HepG2 (cell line): Measurements from ENCODE around the gene BATF. TPM values are rescaled to one million over a fixed set of nuclear protein-coding genes. Genes with fewer than 3 reads are reported as not detected.

Experiments used
- ATAC-seq: fragments of 200-7000 bp; cut with Tn5 transposase; 3 replicates; pipeline ENCODE4 v1.9.1; 2020; ENCODE audit warnings: mild to moderate bottlenecking, moderate library complexity
- BruUV-seq: library from RNA; stranded (reverse); fragments of 400-500 nt; replicated peaks from 2 replicates; lab custom pipeline; 2021; lab: Mats Ljungman, UMichigan
- CTCF ChIA-PET: fragments of 300-600 bp; formaldehyde crosslinking; extraction: SDS; loops from one replicate; lab custom pipeline; 2021; ENCODE audit warnings: low total read pairs, inconsistent platforms, low intra/inter-chr PET ratio; lab: Yijun Ruan, JAX
- POLR2A ChIA-PET: fragments of 350-600 bp; sonication (Branson Sonifier 250); formaldehyde crosslinking; loops from one replicate; lab custom pipeline; 2020; ENCODE audit warnings: antibody characterized with exemption, inconsistent platforms; lab: Yijun Ruan, JAX
- DNase-seq: peaks from one replicate; pipeline ENCODE4 v3.0.0-alpha.2; 2015; ENCODE audit warnings: low spot score
- FAIRE-seq: peaks from 3 replicates; lab custom pipeline; 2011; peaks lifted over from hg19 to GRCh38; lab: Jason Lieb, UNC
- H2AFZ ChIP-seq: one replicate; pipeline ENCODE4 v1.6.1; 2011; ENCODE audit warnings: low read length, inconsistent platforms
- H3K27ac ChIP-seq: fragments of 300-600 bp; 3 replicates; pipeline ENCODE4 v1.8.0; 2011; ENCODE audit warnings: mixed run types, mild to moderate bottlenecking, mixed read lengths, low read length, inconsistent platforms; ENCODE audit not compliant: insufficient read depth; ENCODE audit errors: extremely low read length
- H3K27me3 ChIP-seq, 2 experiments: fragments of 200-600 bp in 1 of 2; 2 replicates in 1 of 2; 3 replicates in 1 of 2; pipeline versions ENCODE4 v1.6.0 to v1.8.0; 2011; ENCODE audit warnings: low read length in 2 of 2, mild to moderate bottlenecking in 2 of 2, moderate library complexity in 2 of 2, inconsistent platforms in 1 of 2; ENCODE audit not compliant: insufficient read depth in 2 of 2, control insufficient read depth in 1 of 2
- H3K36me3 ChIP-seq, 2 experiments: fragments of 200-600 bp in 1 of 2; replicated peaks in 1 of 2; 2 replicates in 1 of 2; 3 replicates in 1 of 2; pipeline versions ENCODE4 v1.5.1 to v1.8.0; 2011; ENCODE audit warnings: low read length in 2 of 2, inconsistent platforms in 1 of 2; ENCODE audit not compliant: insufficient read depth in 2 of 2, control insufficient read depth in 1 of 2
- H3K4me1 ChIP-seq: 2 replicates; pipeline ENCODE4 v1.5.1; 2012; ENCODE audit warnings: low read length, inconsistent platforms; ENCODE audit not compliant: insufficient read depth
- H3K4me2 ChIP-seq: 2 replicates; pipeline ENCODE4 v1.6.0; 2011; ENCODE audit warnings: low read depth, low read length, inconsistent platforms
- H3K4me3 ChIP-seq, 3 experiments: fragments of 200-600 bp in 1 of 3; sonication (generic), shearing (Covaris generic) in 1 of 3; replicated peaks in 1 of 3; 2 replicates each; pipeline ENCODE4 v1.5.1; 2011 to 2016; ENCODE audit warnings: low read length in 3 of 3, inconsistent platforms in 2 of 3, low read depth in 2 of 3, mild to moderate bottlenecking in 2 of 3, control low read depth in 1 of 3, mixed read lengths in 1 of 3; ENCODE audit not compliant: insufficient read depth in 1 of 3
- H3K79me2 ChIP-seq: one replicate; pipeline ENCODE4 v1.6.1; 2011; ENCODE audit warnings: low read length, inconsistent platforms; ENCODE audit not compliant: insufficient read depth
- H3K9ac ChIP-seq: 2 replicates; pipeline ENCODE4 v1.6.0; 2011; ENCODE audit warnings: mild to moderate bottlenecking, low read depth, low read length, inconsistent platforms; ENCODE audit not compliant: insufficient read depth
- H3K9me3 ChIP-seq: 2 replicates; pipeline ENCODE4 v1.5.1; 2012; ENCODE audit warnings: mild to moderate bottlenecking, low read length
- H4K20me1 ChIP-seq: 2 replicates; pipeline ENCODE4 v1.6.0; 2011; ENCODE audit warnings: inconsistent platforms, mild to moderate bottlenecking, low read length, moderate library complexity; ENCODE audit not compliant: insufficient read depth
- ARID2 ChIP-seq: sonication (generic); formaldehyde crosslinking; IDR thresholded peaks from 2 replicates; pipeline ENCODE4 v1.8.1; 2022; ENCODE audit warnings: mild to moderate bottlenecking, missing genetic modification reagents, borderline replicate concordance
- ARNT ChIP-seq: fragments of 450-650 bp; IDR thresholded peaks from 2 replicates; pipeline ENCODE4 v1.6.1; 2017
- ATF7-NPFF ChIP-seq: sonication (generic); formaldehyde crosslinking; IDR thresholded peaks from 2 replicates; pipeline ENCODE4 v1.8.1; 2023; ENCODE audit warnings: mild to moderate bottlenecking, low read depth, missing genetic modification reagents, moderate library complexity
- CBFB ChIP-seq: sonication (generic); formaldehyde crosslinking; IDR thresholded peaks from 2 replicates; pipeline ENCODE4 v1.4.0; 2020; ENCODE audit warnings: missing genetic modification reagents
- EEA1 ChIP-seq: sonication (generic); formaldehyde crosslinking; IDR thresholded peaks from 2 replicates; pipeline ENCODE4 v1.5.1; 2020; ENCODE audit warnings: mild to moderate bottlenecking, missing genetic modification reagents, borderline replicate concordance
- FOSL1 ChIP-seq: sonication (generic); formaldehyde crosslinking; IDR thresholded peaks from 2 replicates; pipeline ENCODE4 v1.9.0; 2021; ENCODE audit warnings: missing genetic modification reagents, borderline replicate concordance
- JARID2 ChIP-seq: sonication (generic); formaldehyde crosslinking; IDR thresholded peaks from 2 replicates; pipeline ENCODE4 v1.8.1; 2023; ENCODE audit warnings: missing genetic modification reagents, inconsistent platforms; ENCODE audit not compliant: insufficient replicate concordance
- KDM6A ChIP-seq: IDR thresholded peaks from 2 replicates; pipeline ENCODE4 v1.6.1; 2016; ENCODE audit warnings: low read depth
- SNAI1 ChIP-seq: sonication (generic); formaldehyde crosslinking; IDR thresholded peaks from 2 replicates; pipeline ENCODE4 v1.5.0; 2020; ENCODE audit warnings: mild to moderate bottlenecking, missing genetic modification reagents, borderline replicate concordance
- ZFP36L1 ChIP-seq: sonication (generic); formaldehyde crosslinking; IDR thresholded peaks from 2 replicates; pipeline ENCODE4 v1.8.0; 2022; ENCODE audit warnings: mild to moderate bottlenecking, missing genetic modification reagents, moderate library complexity
- ZMYM4 ChIP-seq: sonication (generic); formaldehyde crosslinking; IDR thresholded peaks from 2 replicates; pipeline ENCODE4 v1.8.1; 2023; ENCODE audit warnings: mild to moderate bottlenecking, missing genetic modification reagents
- ZNF101 ChIP-seq: sonication (generic); formaldehyde crosslinking; IDR thresholded peaks from 2 replicates; pipeline ENCODE4 v1.4.0; 2020; ENCODE audit warnings: mild to moderate bottlenecking, low read depth, missing genetic modification reagents, borderline replicate concordance
- ZNF562 ChIP-seq: sonication (generic); formaldehyde crosslinking; IDR thresholded peaks from 2 replicates; pipeline ENCODE4 v1.8.0; 2022; ENCODE audit warnings: missing genetic modification reagents, borderline replicate concordance
- ZNF672 ChIP-seq: sonication (generic); formaldehyde crosslinking; IDR thresholded peaks from 2 replicates; pipeline ENCODE4 v1.8.1; 2022; ENCODE audit warnings: missing genetic modification reagents
- WGBS: methylation state at CpG from one replicate; pipeline ENCODE4 v1.1.6; 2017; ENCODE audit warnings: low lambda C conversion rate; 5-methylcytosine and 5-hydroxymethylcytosine counted together
- in situ Hi-C: cut with HindIII; loops from 2 replicates; pipeline ENCODE4 v1.10.0; 2017; ENCODE audit warnings: low pct_unique_long_range_greater_than_20kb; ENCODE audit not compliant: extremely low pct_ligation_motif_present
- intact Hi-C: fragments of 100-400 bp; cut with micrococcal nuclease; formaldehyde crosslinking; loops from one replicate; pipeline ENCODE4 v1.10.0; 2022; ENCODE audit not compliant: unreplicated experiment
- polyA plus RNA-seq, 8 experiments: library from polyadenylated mRNA; depleted of rRNA in 3 of 8; stranded (reverse) in 7 of 8; unstranded in 1 of 8; fragments of >200 nt; fragmentation: Illumina TruSeq in 4 of 8; extraction: Trizol in 4 of 8; gene quantifications; 2 replicates each; pipeline versions ENCODE4 v1.2.1 to v1.2.3, GENCODE V29; 2011 to 2016; ENCODE audit warnings: low read depth in 4 of 8, missing spikeins in 1 of 8, mixed read lengths in 1 of 8; ENCODE audit not compliant: insufficient read depth in 1 of 8
- total RNA-seq, 5 experiments: library from RNA; depleted of rRNA; stranded (reverse); fragments of >200 nt; fragmentation: Illumina TruSeq; extraction: Trizol; gene quantifications; 2 replicates each; pipeline ENCODE4 v1.2.3, GENCODE V29; 2016; ENCODE audit warnings: low read depth in 1 of 5
- TF ChIP-seq, protein P1 (sequence below): sonication (generic); formaldehyde crosslinking; IDR thresholded peaks from 2 replicates; pipeline ENCODE4 v1.9.0; 2021; ENCODE audit warnings: missing genetic modification reagents, borderline replicate concordance
- TF ChIP-seq, protein P2 (sequence below): fragments of 450-650 bp; IDR thresholded peaks from 2 replicates; pipeline ENCODE4 v1.6.1; 2016
- TF ChIP-seq, protein P3 (sequence below): sonication (generic); formaldehyde crosslinking; IDR thresholded peaks from 2 replicates; pipeline ENCODE4 v1.4.0; 2020; ENCODE audit warnings: mild to moderate bottlenecking, missing genetic modification reagents

The BATF gene
- total and polyA plus RNA-seq, 2 of the 13 experiments (the other 11 are each of a cell fraction or from before 2014, with no cell fraction given), result 0.22 to 0.37 TPM

DNA sequence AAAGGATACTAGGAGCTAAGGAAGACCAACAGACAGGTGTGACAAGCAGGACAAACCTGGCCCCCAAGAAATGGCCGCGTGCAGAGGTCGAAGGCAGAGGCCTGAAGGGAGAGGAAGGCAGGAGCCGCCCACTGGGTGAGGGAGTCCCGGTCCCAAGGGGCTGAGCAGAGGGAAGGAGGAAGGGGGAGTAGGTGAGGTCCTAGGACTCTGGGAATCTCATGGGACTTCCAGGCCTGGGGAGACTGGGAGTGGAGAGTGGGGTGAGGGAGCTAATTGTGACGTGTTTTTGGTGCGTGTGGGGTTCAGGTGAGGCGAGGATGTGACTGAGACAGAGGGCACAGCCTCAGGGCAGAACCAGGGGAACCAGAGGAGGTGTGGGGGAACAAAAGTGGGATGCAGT lies 44.5 kb downstream of the BATF start:
- no peak for ATAC-seq

DNA sequence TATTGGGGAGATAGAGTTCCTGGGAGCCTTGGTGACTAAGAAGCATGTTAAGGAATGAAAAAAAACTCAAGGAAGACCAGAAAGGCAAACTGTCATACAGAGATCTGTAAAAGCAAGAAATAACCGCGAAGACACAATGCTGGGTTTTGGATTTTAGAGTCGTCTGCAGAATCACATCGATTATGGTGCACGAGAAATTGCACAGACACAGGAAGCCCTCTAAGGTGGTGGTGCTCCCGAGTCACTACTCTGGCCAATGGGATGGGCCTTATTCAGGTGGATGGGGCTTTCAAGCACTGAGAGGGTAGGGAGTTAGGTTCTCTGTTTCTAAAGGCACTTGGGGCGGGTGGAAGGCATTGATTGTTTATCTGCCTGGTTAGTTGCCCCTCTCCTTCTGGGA lies 45.9 kb downstream of the BATF start:
- intact Hi-C loops (no loop called here), in situ Hi-C loops (no loop called here)
- no peak overlapping the region for H3K4me2 ChIP-seq
- H3K79me2 ChIP-seq, result no peaks in the 10 kb centered on the region
- peaks cover 5 to 50% of the 10 kb centered on the region in 2 experiments; a peak in 3 of 5 replicates for H3K27me3 ChIP-seq
- ATAC-seq (no peak), FAIRE-seq (no peak), DNase-seq (no peak)
- H3K9ac ChIP-seq, result no peak overlapping the region
- POLR2A ChIA-PET, result no interaction called here
- no peaks in the 10 kb centered on the region for H3K36me3 ChIP-seq
- BruUV-seq, result no TSS peak
- no peak overlapping the region for H3K4me3 ChIP-seq
- no peak overlapping the region for H3K27ac ChIP-seq
- peaks cover 17% of the 10 kb centered on the region; the same call in 1 of the 2 replicates for H3K4me1 ChIP-seq
- no peaks in the 10 kb centered on the region for H4K20me1 ChIP-seq
- 43% methylated on average over 7 of the region's 7 CpGs for WGBS
- CTCF ChIA-PET, result no interaction called here
- no peaks in the 10 kb centered on the region for H3K9me3 ChIP-seq
- no peak overlapping the region for H2AFZ ChIP-seq
- TF ChIP-seq ZNF672 (CRISPR knock-in tag), result no peak
- no peak for TF ChIP-seq EEA1 (CRISPR knock-in tag)
- no peak for TF ChIP-seq FOSL1 (CRISPR knock-in tag)
- no peak for TF ChIP-seq ZMYM4 (CRISPR knock-in tag)
- TF ChIP-seq ATF7-NPFF (CRISPR knock-in tag), result no peak
- no peak for TF ChIP-seq ZNF562
- TF ChIP-seq KDM6A, result no peak
- TF ChIP-seq, protein P1, sequence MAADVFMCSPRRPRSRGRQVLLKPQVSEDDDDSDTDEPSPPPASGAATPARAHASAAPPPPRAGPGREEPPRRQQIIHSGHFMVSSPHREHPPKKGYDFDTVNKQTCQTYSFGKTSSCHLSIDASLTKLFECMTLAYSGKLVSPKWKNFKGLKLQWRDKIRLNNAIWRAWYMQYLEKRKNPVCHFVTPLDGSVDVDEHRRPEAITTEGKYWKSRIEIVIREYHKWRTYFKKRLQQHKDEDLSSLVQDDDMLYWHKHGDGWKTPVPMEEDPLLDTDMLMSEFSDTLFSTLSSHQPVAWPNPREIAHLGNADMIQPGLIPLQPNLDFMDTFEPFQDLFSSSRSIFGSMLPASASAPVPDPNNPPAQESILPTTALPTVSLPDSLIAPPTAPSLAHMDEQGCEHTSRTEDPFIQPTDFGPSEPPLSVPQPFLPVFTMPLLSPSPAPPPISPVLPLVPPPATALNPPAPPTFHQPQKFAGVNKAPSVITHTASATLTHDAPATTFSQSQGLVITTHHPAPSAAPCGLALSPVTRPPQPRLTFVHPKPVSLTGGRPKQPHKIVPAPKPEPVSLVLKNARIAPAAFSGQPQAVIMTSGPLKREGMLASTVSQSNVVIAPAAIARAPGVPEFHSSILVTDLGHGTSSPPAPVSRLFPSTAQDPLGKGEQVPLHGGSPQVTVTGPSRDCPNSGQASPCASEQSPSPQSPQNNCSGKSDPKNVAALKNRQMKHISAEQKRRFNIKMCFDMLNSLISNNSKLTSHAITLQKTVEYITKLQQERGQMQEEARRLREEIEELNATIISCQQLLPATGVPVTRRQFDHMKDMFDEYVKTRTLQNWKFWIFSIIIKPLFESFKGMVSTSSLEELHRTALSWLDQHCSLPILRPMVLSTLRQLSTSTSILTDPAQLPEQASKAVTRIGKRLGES, result no peak
- no peak for TF ChIP-seq ARNT
- no peak for TF ChIP-seq CBFB
- TF ChIP-seq JARID2, result no peak
- no peak for TF ChIP-seq ZFP36L1
- TF ChIP-seq, protein P2, sequence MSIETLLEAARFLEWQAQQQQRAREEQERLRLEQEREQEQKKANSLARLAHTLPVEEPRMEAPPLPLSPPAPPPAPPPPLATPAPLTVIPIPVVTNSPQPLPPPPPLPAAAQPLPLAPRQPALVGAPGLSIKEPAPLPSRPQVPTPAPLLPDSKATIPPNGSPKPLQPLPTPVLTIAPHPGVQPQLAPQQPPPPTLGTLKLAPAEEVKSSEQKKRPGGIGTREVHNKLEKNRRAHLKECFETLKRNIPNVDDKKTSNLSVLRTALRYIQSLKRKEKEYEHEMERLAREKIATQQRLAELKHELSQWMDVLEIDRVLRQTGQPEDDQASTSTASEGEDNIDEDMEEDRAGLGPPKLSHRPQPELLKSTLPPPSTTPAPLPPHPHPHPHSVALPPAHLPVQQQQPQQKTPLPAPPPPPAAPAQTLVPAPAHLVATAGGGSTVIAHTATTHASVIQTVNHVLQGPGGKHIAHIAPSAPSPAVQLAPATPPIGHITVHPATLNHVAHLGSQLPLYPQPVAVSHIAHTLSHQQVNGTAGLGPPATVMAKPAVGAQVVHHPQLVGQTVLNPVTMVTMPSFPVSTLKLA, result no peak

More for the DNA sequence above, 44.5 kb downstream of the BATF start:
- no peak overlapping the region for H2AFZ ChIP-seq
- H3K9me3 ChIP-seq, result no peaks in the 10 kb centered on the region
- H3K4me3 ChIP-seq, result no peak overlapping the region
- ChIA-PET POLR2A (no interaction called here), CTCF (no interaction called here)
- FAIRE-seq (no peak), DNase-seq (no peak)
- WGBS, result 29% methylated on average over 8 of the region's 8 CpGs
- no peak overlapping the region for H3K9ac ChIP-seq
- in situ Hi-C loops, result no loop called here
- TF ChIP-seq, protein P3, sequence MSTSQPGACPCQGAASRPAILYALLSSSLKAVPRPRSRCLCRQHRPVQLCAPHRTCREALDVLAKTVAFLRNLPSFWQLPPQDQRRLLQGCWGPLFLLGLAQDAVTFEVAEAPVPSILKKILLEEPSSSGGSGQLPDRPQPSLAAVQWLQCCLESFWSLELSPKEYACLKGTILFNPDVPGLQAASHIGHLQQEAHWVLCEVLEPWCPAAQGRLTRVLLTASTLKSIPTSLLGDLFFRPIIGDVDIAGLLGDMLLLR (CRISPR knock-in tag), result no peak
- TF ChIP-seq ARID2 (CRISPR knock-in tag), result no peak
- TF ChIP-seq ZNF101 (CRISPR knock-in tag), result no peak
- no peak for TF ChIP-seq SNAI1
- BruUV-seq, result no TSS peak
- no peaks in the 10 kb centered on the region for H3K79me2 ChIP-seq
- no peaks in the 10 kb centered on the region for H4K20me1 ChIP-seq
- H3K36me3 ChIP-seq, result no peaks in the 10 kb centered on the region
- peaks cover 17% of the 10 kb centered on the region; the same call in 1 of the 2 replicates for H3K4me1 ChIP-seq
- H3K4me2 ChIP-seq, result no peak overlapping the region
- H3K27ac ChIP-seq, result no peak overlapping the region
- H3K27me3 ChIP-seq, result peaks cover 3 to 58% of the 10 kb centered on the region in 2 experiments; a peak in 3 of 5 replicates
- intact Hi-C loops, result no loop called here
